K562 (cell line): ENCODE measurements around the gene COPS4. TPM values are rescaled to one million over a fixed set of nuclear protein-coding genes. Genes with fewer than 3 reads are reported as not detected.

Experiments
- BRF1 ChIP-seq: IDR thresholded peaks from 3 replicates; pipeline ENCODE4 v1.6.1; 2011; ENCODE audit warnings: borderline replicate concordance, mild to moderate bottlenecking; ENCODE audit not compliant: insufficient read length; ENCODE audit errors: extremely low read depth
- CC2D1A ChIP-seq: fragments of 450-650 bp; IDR thresholded peaks from 2 replicates; pipeline ENCODE4 v1.6.1; 2017; ENCODE audit warnings: mild to moderate bottlenecking
- CSDE1 ChIP-seq, 2 experiments: fragments of 450-650 bp; IDR thresholded peaks; 2 replicates each; pipeline ENCODE4 v1.6.1; 2016; ENCODE audit warnings: mild to moderate bottlenecking in 1 of 2
- LARP7 ChIP-seq: fragments of 450-650 bp; IDR thresholded peaks from 2 replicates; pipeline ENCODE4 v1.6.1; 2016
- MAFF ChIP-seq: IDR thresholded peaks from 2 replicates; pipeline ENCODE4 v1.6.1; 2012; ENCODE audit warnings: low read length, improper control_type of control experiment
- PHB ChIP-seq: fragments of 250-450 bp; sonication (Bioruptor Pico); IDR thresholded peaks from 2 replicates; pipeline ENCODE4 v1.5.0; 2021
- PPARD ChIP-seq: fragments of 250-450 bp; sonication (Bioruptor Pico); IDR thresholded peaks from 2 replicates; pipeline ENCODE4 v1.8.0; 2022; ENCODE audit warnings: inconsistent platforms, mild to moderate bottlenecking, moderate library complexity
- RAD21 ChIP-seq, 2 experiments: fragments of 250-450 bp in 1 of 2; fragments of 450-650 bp in 1 of 2; sonication (Bioruptor Pico) in 1 of 2; formaldehyde crosslinking in 1 of 2; IDR thresholded peaks in 1 of 2; conservative IDR thresholded peaks in 1 of 2; 2 replicates each; pipeline versions ENCODE4 v1.4.0 to v1.8.0; 2020 to 2022; ENCODE audit warnings: mild to moderate bottlenecking in 2 of 2, moderate library complexity in 1 of 2
- SAFB ChIP-seq: fragments of 200-400 bp; formaldehyde crosslinking; IDR thresholded peaks from 2 replicates; pipeline ENCODE4 v1.6.1; 2017; ENCODE audit warnings: low read depth, low read length, borderline replicate concordance
- SMARCC2 ChIP-seq: fragments of 450-650 bp; IDR thresholded peaks from 2 replicates; pipeline ENCODE4 v1.6.1; 2017; ENCODE audit warnings: antibody characterized with exemption, moderate library complexity, mild to moderate bottlenecking, low read depth
- SP2 ChIP-seq: IDR thresholded peaks from 2 replicates; pipeline ENCODE4 v1.6.1; 2011; ENCODE audit warnings: mild to moderate bottlenecking, low read depth, low read length, moderate library complexity; ENCODE audit not compliant: poor library complexity, severe bottlenecking; ENCODE audit errors: extremely low read depth
- SREBF2 ChIP-seq: sonication (generic); formaldehyde crosslinking; IDR thresholded peaks from 2 replicates; pipeline ENCODE4 v1.4.0; 2020; ENCODE audit warnings: mild to moderate bottlenecking, missing genetic modification reagents
- TAF9B ChIP-seq: fragments of 450-650 bp; IDR thresholded peaks from 2 replicates; pipeline ENCODE4 v1.6.1; 2018; ENCODE audit warnings: mild to moderate bottlenecking; ENCODE audit not compliant: partially characterized antibody
- ZNF3 ChIP-seq: fragments of 250-450 bp; sonication (Bioruptor Pico); IDR thresholded peaks from 2 replicates; pipeline ENCODE4 v1.5.0; 2021; ENCODE audit warnings: mild to moderate bottlenecking, moderate library complexity
- ZNF384 ChIP-seq: IDR thresholded peaks from 2 replicates; pipeline ENCODE4 v1.6.1; 2012; ENCODE audit warnings: low read depth, low read length, improper control_type of control experiment
- ZNF41 ChIP-seq: fragments of 250-450 bp; sonication (Bioruptor Pico); conservative IDR thresholded peaks from 2 replicates; pipeline ENCODE4 v1.4.0; 2020; ENCODE audit warnings: mild to moderate bottlenecking
- ZNF699 ChIP-seq: fragments of 250-450 bp; sonication (Bioruptor Pico); IDR thresholded peaks from 2 replicates; pipeline ENCODE4 v1.8.0; 2021; ENCODE audit warnings: mild to moderate bottlenecking, moderate library complexity; ENCODE audit not compliant: insufficient replicate concordance
- polyA plus RNA-seq, 8 experiments: library from polyadenylated mRNA; depleted of rRNA in 4 of 8; stranded (reverse) in 5 of 8; unstranded in 3 of 8; fragments of >200 nt; fragmentation: Nextera tagmentation in 2 of 8; fragmentation: Illumina TruSeq in 1 of 8; extraction: Ambion mirVana in 2 of 8; extraction: Trizol in 1 of 8; gene quantifications; 2 replicates each; pipeline versions ENCODE4 v1.2.1 to v1.2.3, GENCODE V29; 2011 to 2014; ENCODE audit warnings: inconsistent platforms in 1 of 8, missing spikeins in 1 of 8
- total RNA-seq, 7 experiments: library from RNA; depleted of rRNA in 6 of 7; stranded (reverse); fragments of >200 nt in 6 of 7; fragmentation: Illumina TruSeq in 2 of 7; extraction: Trizol in 2 of 7; gene quantifications; 2 replicates each; pipeline versions ENCODE4 v1.2.1 to v1.2.3, GENCODE V29; 2011 to 2021; ENCODE audit warnings: low replicate concordance in 1 of 7
- TF ChIP-seq, protein P1 (sequence below): fragments of 450-650 bp; IDR thresholded peaks from 2 replicates; pipeline ENCODE4 v1.6.1; 2014; ENCODE audit warnings: low read depth, mild to moderate bottlenecking, moderate library complexity, borderline replicate concordance
- TF ChIP-seq, protein P2 (sequence below): sonication (generic); formaldehyde crosslinking; IDR thresholded peaks from 2 replicates; pipeline ENCODE4 v1.9.0; 2022; ENCODE audit warnings: mild to moderate bottlenecking, missing genetic modification reagents
- TF ChIP-seq, protein P3 (sequence below): fragments of 250-450 bp; sonication (Bioruptor Pico); IDR thresholded peaks from 2 replicates; pipeline ENCODE4 v1.9.0; 2021; ENCODE audit warnings: mild to moderate bottlenecking, inconsistent platforms
- TF ChIP-seq, protein P4 (sequence below): fragments of 250-450 bp; sonication (Bioruptor Pico); IDR thresholded peaks from 2 replicates; pipeline ENCODE4 v1.8.0; 2022; ENCODE audit warnings: inconsistent platforms, mild to moderate bottlenecking, moderate library complexity, borderline replicate concordance
- TF ChIP-seq, protein P5 (sequence below): sonication (generic); formaldehyde crosslinking; IDR thresholded peaks from 2 replicates; pipeline ENCODE4 v1.8.0; 2022; ENCODE audit warnings: mild to moderate bottlenecking, missing genetic modification reagents, borderline replicate concordance

COPS4 gene
- total and polyA plus RNA-seq, 9 of the 15 experiments (the other 6 are each of a cell fraction or from before 2014, with no cell fraction given): 44.7 to 180 (median 70.9) TPM

DNA sequence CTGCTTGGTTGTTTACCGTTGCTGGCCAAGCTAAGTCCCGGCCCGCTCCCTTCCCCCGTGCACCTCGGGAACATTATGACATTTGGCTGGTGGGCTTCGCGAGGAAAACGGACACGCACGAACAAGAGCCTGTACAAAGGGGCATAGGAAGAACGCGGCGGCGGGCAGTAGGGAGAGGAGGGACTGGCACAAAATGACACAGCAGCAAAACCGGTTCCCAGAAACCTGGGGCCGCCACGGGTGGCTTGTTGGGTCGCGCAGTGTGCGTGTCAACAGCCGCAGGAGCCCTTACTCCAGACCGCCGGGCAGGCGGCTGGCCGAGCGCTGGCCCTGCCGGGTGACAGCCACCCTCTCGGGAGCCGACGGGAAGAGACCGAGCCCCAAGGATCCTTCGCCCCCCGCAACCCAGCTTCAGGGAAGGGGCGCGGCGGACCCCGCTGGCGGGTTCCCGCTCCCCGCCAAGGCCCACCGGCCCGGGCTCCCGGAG, 22.7 kb upstream of the COPS4 start (continued):
- TF ChIP-seq, protein P1, sequence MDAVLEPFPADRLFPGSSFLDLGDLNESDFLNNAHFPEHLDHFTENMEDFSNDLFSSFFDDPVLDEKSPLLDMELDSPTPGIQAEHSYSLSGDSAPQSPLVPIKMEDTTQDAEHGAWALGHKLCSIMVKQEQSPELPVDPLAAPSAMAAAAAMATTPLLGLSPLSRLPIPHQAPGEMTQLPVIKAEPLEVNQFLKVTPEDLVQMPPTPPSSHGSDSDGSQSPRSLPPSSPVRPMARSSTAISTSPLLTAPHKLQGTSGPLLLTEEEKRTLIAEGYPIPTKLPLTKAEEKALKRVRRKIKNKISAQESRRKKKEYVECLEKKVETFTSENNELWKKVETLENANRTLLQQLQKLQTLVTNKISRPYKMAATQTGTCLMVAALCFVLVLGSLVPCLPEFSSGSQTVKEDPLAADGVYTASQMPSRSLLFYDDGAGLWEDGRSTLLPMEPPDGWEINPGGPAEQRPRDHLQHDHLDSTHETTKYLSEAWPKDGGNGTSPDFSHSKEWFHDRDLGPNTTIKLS: no peak
- TF ChIP-seq PHB (CRISPR knock-in tag) (no peak), CC2D1A (no peak), ZNF699 (no peak), TAF9B (no peak), RAD21 (CRISPR knock-in tag; conservative IDR thresholded peaks at IDR 0.05 in 1 of 2, IDR thresholded peaks at IDR 0.05 in 1 of 2) (no peak), SAFB (peak; percentile 47; the same call in 1 of the 2 replicates), MAFF (no peak), SREBF2 (CRISPR knock-in tag) (no peak), PPARD (no peak), SP2 (peak; percentile 4), ZNF384 (no peak), ZNF3 (CRISPR knock-in tag) (no peak), LARP7 (no peak), CSDE1 (IDR thresholded peaks at IDR 0.05) (no peak), SMARCC2 (no peak), BRF1 (no peak), ZNF41 (CRISPR knock-in tag) (no peak)
- TF ChIP-seq, protein P2, sequence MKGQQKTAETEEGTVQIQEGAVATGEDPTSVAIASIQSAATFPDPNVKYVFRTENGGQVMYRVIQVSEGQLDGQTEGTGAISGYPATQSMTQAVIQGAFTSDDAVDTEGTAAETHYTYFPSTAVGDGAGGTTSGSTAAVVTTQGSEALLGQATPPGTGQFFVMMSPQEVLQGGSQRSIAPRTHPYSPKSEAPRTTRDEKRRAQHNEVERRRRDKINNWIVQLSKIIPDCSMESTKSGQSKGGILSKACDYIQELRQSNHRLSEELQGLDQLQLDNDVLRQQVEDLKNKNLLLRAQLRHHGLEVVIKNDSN (CRISPR knock-in tag): no peak
- TF ChIP-seq, protein P3, sequence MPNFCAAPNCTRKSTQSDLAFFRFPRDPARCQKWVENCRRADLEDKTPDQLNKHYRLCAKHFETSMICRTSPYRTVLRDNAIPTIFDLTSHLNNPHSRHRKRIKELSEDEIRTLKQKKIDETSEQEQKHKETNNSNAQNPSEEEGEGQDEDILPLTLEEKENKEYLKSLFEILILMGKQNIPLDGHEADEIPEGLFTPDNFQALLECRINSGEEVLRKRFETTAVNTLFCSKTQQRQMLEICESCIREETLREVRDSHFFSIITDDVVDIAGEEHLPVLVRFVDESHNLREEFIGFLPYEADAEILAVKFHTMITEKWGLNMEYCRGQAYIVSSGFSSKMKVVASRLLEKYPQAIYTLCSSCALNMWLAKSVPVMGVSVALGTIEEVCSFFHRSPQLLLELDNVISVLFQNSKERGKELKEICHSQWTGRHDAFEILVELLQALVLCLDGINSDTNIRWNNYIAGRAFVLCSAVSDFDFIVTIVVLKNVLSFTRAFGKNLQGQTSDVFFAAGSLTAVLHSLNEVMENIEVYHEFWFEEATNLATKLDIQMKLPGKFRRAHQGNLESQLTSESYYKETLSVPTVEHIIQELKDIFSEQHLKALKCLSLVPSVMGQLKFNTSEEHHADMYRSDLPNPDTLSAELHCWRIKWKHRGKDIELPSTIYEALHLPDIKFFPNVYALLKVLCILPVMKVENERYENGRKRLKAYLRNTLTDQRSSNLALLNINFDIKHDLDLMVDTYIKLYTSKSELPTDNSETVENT: 0 out of 2 replicates have a peak, but pooled peaks have one; percentile 4
- TF ChIP-seq, protein P4, sequence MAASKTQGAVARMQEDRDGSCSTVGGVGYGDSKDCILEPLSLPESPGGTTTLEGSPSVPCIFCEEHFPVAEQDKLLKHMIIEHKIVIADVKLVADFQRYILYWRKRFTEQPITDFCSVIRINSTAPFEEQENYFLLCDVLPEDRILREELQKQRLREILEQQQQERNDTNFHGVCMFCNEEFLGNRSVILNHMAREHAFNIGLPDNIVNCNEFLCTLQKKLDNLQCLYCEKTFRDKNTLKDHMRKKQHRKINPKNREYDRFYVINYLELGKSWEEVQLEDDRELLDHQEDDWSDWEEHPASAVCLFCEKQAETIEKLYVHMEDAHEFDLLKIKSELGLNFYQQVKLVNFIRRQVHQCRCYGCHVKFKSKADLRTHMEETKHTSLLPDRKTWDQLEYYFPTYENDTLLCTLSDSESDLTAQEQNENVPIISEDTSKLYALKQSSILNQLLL (CRISPR knock-in tag): no peak
- TF ChIP-seq, protein P5, sequence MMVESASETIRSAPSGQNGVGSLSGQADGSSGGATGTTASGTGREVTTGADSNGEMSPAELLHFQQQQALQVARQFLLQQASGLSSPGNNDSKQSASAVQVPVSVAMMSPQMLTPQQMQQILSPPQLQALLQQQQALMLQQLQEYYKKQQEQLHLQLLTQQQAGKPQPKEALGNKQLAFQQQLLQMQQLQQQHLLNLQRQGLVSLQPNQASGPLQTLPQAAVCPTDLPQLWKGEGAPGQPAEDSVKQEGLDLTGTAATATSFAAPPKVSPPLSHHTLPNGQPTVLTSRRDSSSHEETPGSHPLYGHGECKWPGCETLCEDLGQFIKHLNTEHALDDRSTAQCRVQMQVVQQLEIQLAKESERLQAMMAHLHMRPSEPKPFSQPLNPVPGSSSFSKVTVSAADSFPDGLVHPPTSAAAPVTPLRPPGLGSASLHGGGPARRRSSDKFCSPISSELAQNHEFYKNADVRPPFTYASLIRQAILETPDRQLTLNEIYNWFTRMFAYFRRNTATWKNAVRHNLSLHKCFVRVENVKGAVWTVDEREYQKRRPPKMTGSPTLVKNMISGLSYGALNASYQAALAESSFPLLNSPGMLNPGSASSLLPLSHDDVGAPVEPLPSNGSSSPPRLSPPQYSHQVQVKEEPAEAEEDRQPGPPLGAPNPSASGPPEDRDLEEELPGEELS (CRISPR knock-in tag): no peak
